ENCODE measurements around the gene MAP4K1.

Gene MAP4K1

GRCh38 chr19:38571682-38572081 lies 46.1 kb downstream of the MAP4K1 start:
- no peak for TF ChIP-seq CTCF (IDR thresholded peaks at IDR 0.05; ENCODE audit: extremely low read depth, missing control alignments)
- DNase-seq (ENCODE audit: low spot score), result no peak

GRCh38 chr19:38569368-38569983 lies 48.3 kb downstream of the MAP4K1 start:
- no peak for TF ChIP-seq CTCF (IDR thresholded peaks at IDR 0.05; ENCODE audit: extremely low read depth, missing control alignments)
- no peak for DNase-seq (ENCODE audit: low spot score)

GRCh38 chr19:38565691-38566105 lies 52.1 kb downstream of the MAP4K1 start:
- no peak for DNase-seq (ENCODE audit: low spot score)
- no peak for TF ChIP-seq CTCF (IDR thresholded peaks at IDR 0.05; ENCODE audit: extremely low read depth, missing control alignments)

GRCh38 chr19:38564981-38565690 lies 52.6 kb downstream of the MAP4K1 start:
- DNase-seq (ENCODE audit: low spot score), result peak; percentile 64
- TF ChIP-seq CTCF (IDR thresholded peaks at IDR 0.05; ENCODE audit: extremely low read depth, missing control alignments), result no peak

GRCh38 chr19:38563475-38563874 lies 54.3 kb downstream of the MAP4K1 start:
- TF ChIP-seq CTCF (IDR thresholded peaks at IDR 0.05; ENCODE audit: extremely low read depth, missing control alignments), result no peak
- DNase-seq (ENCODE audit: low spot score), result no peak

GRCh38 chr19:38562096-38562495 lies 55.7 kb downstream of the MAP4K1 start:
- no peak for DNase-seq (ENCODE audit: low spot score)
- TF ChIP-seq CTCF (IDR thresholded peaks at IDR 0.05; ENCODE audit: extremely low read depth, missing control alignments), result no peak

- DNase-seq (ENCODE audit: low spot score), result no peak
- TF ChIP-seq CTCF (IDR thresholded peaks at IDR 0.05; ENCODE audit: extremely low read depth, missing control alignments), result no peak
Observed at GRCh38 chr19:38561658-38562057, 56.1 kb downstream of the MAP4K1 start.

Measured in GM20000 (cell line).